ENCODE data around the gene FAM107B. TPM values are rescaled to one million over a fixed set of nuclear protein-coding genes. Genes with fewer than 3 reads are reported as not detected.

The FAM107B gene
- total RNA-seq, 1 donor from 2014 or later: 220 TPM

- intact Hi-C loops (cut with micrococcal nuclease): loop anchor here (5.0 kb wide), 2 partner anchors 35 to 365 kb away; partner anchors contain the start of gene DCLRE1C
Measured at GRCh38 chr10:14586901-14587300, 187.8 kb downstream of the FAM107B start.

GRCh38 chr10:14585287-14586193, 189.2 kb downstream of the FAM107B start:
- intact Hi-C loops (cut with micrococcal nuclease): loop anchor here (5.0 kb wide), 2 partner anchors 33 to 367 kb away; partner anchors contain the start of gene DCLRE1C

DNA sequence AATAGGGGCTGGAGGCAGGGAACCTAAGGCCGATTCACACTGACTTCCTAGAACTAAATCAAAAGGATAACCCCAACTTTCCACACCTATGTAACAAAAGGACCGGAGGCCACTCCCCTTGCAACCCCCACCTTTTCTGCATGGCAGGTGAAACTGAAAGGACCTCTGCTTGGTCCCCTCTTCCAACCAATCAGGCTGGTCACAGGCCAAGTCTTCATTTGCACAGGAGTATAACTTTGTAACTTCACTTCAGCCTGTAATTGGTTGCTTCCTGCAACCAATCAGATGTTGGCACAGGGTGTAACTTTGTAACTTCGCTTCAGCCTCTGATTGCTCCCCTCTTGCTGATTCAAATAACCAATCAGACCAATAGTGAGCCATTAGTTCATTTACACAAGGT, 190.0 kb downstream of the FAM107B start:
- intact Hi-C loops (cut with micrococcal nuclease): loop anchor here (1.0 to 5.0 kb wide), 3 partner anchors 32 to 585 kb away; partner anchors contain the start of gene DCLRE1C

- intact Hi-C loops (cut with micrococcal nuclease): loop anchor here (1.0 kb wide), 5 partner anchors 12 to 585 kb away; partner anchors contain the start of genes CDNF, HSPA14 and MSANTD7
Measured at GRCh38 chr10:14583967-14584366, 190.7 kb downstream of the FAM107B start.

DNA sequence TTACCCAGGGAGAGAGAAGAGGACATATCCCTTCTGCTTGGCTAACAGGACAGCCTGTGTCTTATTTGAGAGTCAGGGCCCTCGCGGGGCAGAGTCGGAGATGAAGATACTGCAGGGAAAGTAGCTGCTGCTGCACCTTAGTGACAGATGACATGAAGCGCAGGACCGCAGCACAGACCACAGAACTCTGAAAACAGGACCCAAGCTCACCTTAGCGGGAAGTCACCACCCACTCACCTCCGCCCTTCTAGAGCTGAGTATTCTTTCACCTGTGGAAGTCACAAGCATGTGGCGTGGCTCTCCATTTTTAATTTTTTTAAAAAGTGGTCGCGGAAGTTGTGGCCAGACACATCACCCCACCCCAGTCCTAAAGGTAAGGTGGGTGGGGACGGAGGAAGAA, 191.4 kb downstream of the FAM107B start:
- intact Hi-C loops (cut with micrococcal nuclease): loop anchor here (1.0 kb wide), 4 partner anchors 11 to 255 kb away; partner anchors contain the start of genes CDNF, HSPA14 and MSANTD7

- intact Hi-C loops (cut with micrococcal nuclease): no loop called here
Measured at GRCh38 chr10:14581553-14582321, 193.0 kb downstream of the FAM107B start.

DNA sequence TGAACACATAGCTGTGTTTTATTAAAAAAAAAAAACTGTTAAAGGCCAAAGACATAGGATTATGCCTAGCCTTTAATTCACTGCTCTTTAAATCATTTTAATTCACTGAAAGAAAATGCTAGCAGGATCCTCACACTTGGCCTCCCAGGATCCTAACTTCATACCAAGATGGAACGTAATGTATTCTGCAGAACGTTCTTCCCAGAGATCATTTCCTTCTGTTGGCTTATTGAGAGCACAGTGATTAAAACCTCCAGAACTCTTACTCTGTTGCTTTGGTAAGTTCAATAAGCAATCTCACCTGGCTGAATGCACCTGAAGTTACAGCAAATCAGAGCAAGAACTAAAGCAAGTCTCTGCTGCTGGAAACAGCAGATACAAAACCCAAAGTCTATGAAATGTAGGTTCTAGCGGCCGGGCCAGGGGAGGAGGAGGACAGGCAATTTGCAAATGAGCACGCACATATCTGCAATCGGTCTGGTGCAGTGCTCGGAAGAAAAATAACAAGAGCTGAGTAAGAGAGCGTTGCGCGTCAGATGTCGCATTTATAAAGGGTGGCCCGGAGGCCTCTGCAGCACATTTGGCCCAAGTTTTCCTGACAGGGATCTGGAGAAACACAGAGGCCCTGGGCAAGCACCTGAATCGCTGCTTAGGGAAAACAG, 193.9 kb downstream of the FAM107B start:
- intact Hi-C loops (cut with micrococcal nuclease): no loop called here

DNA sequence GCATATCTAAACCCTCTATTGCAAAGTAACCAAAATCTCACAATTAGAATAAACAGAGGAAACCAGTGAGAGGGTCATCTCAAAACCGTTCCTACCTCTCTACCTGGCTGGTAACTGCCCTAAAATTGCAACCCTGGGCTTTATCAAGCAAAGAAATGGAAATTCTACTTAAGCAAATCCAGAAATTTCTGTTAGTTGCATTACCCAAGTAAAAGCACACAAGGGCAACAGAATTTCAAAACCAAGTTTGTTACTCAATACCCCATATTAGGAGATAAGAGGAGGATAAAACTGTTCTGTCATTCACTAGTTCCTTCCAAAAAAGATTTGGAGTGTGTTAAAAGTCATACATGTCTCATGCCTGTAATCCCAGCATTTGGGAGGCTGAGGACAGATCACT, 195.3 kb downstream of the FAM107B start:
- intact Hi-C loops (cut with micrococcal nuclease): no loop called here

GRCh38 chr10:14578060-14578952, 196.4 kb downstream of the FAM107B start:
- intact Hi-C loops (cut with micrococcal nuclease): no loop called here

DNA sequence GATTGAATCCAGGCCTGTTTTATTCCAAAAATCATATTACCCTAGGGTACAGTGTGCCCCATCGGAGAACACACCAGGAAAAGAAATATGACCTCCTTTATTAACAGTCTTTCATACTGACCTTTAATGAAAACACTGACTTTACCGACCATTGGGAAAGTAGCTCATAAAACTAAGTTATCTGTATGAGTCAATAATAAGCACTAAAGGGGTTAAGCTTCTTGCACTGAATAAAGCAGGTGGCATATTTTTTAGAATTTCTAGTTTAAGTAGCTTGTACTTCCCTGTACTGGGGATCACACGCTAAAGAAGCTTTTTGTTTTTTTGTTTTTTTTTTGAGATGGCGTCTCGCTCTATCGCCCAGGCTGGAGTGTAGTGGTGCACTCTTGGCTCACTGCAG, 199.8 kb downstream of the FAM107B start:
- intact Hi-C loops (cut with micrococcal nuclease): no loop called here

DNA sequence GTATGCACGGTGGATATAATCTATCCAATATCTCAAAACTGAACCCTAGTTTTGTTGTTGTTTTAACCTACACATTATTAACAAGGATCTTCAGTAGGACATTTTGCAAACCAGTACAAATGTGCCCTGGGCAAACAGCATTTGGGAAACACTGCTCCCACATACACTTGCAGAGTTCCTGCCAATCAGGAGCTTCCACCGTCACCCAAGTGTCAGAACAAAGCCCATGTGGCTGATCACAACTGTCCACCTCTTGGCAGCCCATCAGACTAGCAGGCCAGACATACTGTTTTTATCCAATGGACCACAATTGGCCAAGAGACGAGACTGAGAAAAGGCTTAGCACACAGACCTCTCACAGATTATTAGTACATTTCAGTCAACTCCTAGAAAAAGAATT, 200.4 kb downstream of the FAM107B start:
- intact Hi-C loops (cut with micrococcal nuclease): no loop called here

DNA sequence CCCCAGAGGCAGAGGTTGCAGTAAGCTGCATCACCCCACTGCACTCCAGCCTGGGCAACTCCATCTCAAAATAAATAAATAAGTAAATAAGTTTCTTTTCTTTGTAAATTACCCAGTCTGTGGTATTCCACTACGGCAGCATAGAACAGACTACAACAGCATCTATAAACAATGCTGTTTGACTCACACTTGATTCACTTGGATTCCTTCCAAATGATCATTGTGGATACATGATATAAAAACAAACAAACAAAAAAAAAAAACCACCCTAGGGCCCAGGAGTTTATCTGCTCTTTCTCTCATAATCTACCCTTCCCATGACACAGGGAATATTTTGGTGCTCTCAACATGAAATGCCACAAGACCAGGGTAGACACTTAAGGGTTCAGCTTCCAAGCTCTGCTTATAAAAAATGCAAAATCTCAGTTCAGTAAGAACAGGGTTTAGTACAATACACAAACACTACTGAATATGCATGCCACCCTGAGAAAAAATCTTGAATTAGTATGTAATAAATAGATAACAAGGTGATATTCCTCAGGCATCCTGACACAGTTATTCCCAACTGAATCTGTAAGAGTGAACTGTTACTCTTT, 200.9 kb downstream of the FAM107B start:
- intact Hi-C loops (cut with micrococcal nuclease): loop anchor here (2.0 kb wide), 1 partner anchor 305 kb away; the partner anchor contains the start of gene SUV39H2

GRCh38 chr10:14572811-14573210, 201.9 kb downstream of the FAM107B start:
- intact Hi-C loops (cut with micrococcal nuclease): loop anchor here (1.0 to 2.0 kb wide), 5 partner anchors 9 to 306 kb away; partner anchors contain the start of gene SUV39H2

- intact Hi-C loops (cut with micrococcal nuclease): loop anchor here (1.0 to 2.0 kb wide), 6 partner anchors 8 to 307 kb away; partner anchors contain the start of gene SUV39H2
Measured at GRCh38 chr10:14571866-14572507, 202.7 kb downstream of the FAM107B start.

- intact Hi-C loops (cut with micrococcal nuclease): loop anchor here (2.0 kb wide), 1 partner anchor 18 kb away; no protein-coding TSS in a partner anchor
Measured at GRCh38 chr10:14570800-14571199, 203.9 kb downstream of the FAM107B start.

DNA sequence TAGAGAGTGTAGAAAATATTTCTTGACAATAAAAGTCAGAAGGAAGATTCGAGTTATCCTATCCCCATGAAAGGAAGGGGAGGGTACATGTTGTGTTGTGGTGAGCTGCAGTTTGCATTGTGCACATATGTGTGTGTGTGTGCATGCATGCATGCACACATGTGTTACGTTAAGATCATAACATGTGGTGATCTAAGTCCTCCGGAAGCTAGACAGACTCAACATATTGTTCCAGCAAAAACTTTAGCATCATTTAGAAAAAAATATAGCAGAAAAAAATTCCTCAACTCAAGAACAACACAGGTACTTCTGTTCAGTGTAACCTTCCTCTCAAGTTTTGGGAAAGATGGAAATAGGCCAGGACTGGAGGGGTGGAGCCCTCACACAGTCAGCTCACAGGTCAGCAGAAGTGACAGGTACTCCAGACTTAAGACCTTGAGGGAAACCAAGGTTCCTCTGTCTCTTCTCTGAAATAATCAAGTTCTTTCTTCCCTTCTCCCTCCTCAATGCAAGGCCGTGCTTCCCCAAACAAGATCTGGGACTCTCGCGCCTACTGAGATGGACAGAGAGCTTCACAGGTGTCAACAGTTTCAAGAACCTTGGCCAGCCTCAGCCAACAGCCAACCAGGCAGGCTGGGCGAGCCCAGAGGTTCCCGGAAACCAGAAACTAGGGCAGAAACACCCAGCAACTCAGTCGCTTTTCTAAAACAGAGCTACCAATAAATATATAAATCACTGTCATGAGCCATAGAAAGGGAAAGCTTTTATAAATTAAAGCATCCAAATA, 205.2 kb downstream of the FAM107B start:
- intact Hi-C loops (cut with micrococcal nuclease): loop anchor here (2.0 kb wide), 1 partner anchor 19 kb away; no protein-coding TSS in a partner anchor

DNA sequence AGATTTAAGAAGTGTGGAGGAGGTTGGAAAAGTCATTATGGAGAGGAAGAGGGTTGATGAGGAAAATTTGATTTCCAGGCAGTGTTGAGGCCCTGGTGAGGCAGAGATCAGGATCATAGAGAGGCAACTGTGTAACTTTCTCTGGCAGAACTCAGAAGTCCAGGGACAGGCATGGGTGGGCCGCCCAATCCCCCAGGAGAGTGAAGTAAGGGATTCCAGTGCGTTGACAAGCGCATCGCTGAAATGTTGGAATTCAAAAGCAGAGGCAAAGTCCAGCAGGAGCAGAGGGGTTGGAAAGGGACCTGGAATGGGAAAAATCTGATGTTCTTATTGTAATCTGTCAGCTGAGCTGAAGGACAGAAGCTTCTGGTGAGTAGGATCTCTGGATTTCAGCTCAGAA, 207.3 kb downstream of the FAM107B start:
- intact Hi-C loops (cut with micrococcal nuclease): no loop called here

DNA sequence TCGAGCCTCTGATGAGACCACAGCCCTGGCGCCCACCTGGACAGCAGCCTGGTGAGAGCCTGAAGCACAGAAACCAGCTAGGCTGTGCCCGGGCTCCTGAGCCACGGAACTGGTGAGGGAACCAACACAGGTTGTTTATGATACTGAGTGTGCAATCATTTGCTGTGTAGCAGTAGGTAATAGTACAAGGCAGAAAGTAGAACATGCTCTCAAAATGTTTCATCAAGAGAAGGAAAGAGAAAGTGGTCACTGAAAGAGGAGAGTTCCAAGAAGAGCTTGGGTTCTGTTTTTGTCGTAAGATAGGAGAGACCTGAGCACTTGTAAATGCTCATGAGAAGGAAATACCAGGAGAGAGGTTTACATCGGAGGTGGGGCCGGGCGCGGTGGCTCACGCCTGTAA, 208.2 kb downstream of the FAM107B start:
- intact Hi-C loops (cut with micrococcal nuclease): no loop called here

Data from T-helper 1 cell treated with Interleukin-12 subunit alpha and Interleukin-12 subunit beta and Interleukin-4 antibody, amounts not matched to agents 30 ng/mL and 1 ng/mL, for 36 hours (primary cell).